Measurements from ENCODE around the gene TMEM253. TPM values are rescaled to one million over a fixed set of nuclear protein-coding genes. Genes with fewer than 3 reads are reported as not detected.

TMEM253 gene
- total and polyA plus RNA-seq, 9 of the 15 experiments (the other 6 are each of a cell fraction or from before 2014, with no cell fraction given): 0.11 to 0.61 (median 0.26) TPM; not detected in 3

DNA sequence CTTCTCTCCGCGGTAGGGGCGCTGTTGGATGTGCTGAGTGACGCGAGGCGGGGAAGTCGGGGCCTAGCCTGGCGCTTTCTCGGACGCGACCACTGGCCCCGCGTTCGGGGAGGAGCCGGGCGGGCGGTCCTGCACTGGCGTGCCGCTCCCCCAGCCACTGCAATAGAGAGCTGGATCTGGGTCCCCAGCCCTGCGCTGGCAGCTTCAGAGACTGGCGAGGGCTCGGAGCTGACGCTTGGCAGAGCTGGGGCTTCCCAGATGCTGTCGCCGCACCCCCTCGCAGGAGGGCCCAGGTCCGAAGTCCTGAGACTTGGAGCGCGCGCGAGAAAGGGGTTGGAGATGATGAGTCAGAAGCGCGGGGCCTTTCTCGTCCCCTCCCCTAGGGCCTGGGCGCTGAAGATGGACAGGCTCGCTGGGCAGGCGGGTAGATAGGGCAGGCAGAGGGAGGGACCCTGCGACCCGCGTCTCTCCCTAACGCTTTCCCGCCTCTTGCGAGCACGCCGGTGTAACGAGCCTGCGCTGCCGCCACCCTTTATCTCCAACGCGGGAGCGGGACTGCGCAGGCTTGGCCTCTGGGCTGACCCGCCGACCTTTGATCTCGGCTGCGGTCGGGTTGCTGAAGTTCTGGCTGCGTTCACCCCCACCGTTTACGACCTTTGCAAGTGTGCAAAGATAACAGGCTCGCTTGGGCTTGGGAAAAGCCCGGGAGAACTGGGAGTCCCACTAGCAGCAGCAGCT is 3.0 kb downstream of the TMEM253 start (continued):
- TF ChIP-seq KLF6 (CRISPR knock-in tag; IDR thresholded peaks at IDR 0.05; ENCODE audit: borderline replicate concordance) (no peak), HMGN3 (IDR thresholded peaks at IDR 0.05; ENCODE audit: borderline replicate concordance, extremely low read depth, insufficient read length, low read depth, low read length) (peak; percentile 55), POLR2A (conservative IDR thresholded peaks at IDR 0.05) (peak; percentile 82), NFE2 (IDR thresholded peaks at IDR 0.05; ENCODE audit: low read depth) (peak; percentile 26; the same call in 1 of the 2 replicates), CBFA2T2 (conservative IDR thresholded peaks at IDR 0.05) (peak; percentile 36; the same call in 1 of the 2 replicates), HLTF (IDR thresholded peaks at IDR 0.05) (no peak), NR3C1 (CRISPR knock-in tag; IDR thresholded peaks at IDR 0.05) (0 out of 2 replicates have a peak, but pooled peaks have one; percentile 48)
- TF ChIP-seq, protein P1, sequence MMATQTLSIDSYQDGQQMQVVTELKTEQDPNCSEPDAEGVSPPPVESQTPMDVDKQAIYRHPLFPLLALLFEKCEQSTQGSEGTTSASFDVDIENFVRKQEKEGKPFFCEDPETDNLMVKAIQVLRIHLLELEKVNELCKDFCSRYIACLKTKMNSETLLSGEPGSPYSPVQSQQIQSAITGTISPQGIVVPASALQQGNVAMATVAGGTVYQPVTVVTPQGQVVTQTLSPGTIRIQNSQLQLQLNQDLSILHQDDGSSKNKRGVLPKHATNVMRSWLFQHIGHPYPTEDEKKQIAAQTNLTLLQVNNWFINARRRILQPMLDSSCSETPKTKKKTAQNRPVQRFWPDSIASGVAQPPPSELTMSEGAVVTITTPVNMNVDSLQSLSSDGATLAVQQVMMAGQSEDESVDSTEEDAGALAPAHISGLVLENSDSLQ (IDR thresholded peaks at IDR 0.05): peak; percentile 95
- TF ChIP-seq, protein P2, sequence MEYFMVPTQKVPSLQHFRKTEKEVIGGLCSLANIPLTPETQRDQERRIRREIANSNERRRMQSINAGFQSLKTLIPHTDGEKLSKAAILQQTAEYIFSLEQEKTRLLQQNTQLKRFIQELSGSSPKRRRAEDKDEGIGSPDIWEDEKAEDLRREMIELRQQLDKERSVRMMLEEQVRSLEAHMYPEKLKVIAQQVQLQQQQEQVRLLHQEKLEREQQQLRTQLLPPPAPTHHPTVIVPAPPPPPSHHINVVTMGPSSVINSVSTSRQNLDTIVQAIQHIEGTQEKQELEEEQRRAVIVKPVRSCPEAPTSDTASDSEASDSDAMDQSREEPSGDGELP (CRISPR knock-in tag; IDR thresholded peaks at IDR 0.05; ENCODE audit: borderline replicate concordance): peak; percentile 69
- TF ChIP-seq, protein P3, sequence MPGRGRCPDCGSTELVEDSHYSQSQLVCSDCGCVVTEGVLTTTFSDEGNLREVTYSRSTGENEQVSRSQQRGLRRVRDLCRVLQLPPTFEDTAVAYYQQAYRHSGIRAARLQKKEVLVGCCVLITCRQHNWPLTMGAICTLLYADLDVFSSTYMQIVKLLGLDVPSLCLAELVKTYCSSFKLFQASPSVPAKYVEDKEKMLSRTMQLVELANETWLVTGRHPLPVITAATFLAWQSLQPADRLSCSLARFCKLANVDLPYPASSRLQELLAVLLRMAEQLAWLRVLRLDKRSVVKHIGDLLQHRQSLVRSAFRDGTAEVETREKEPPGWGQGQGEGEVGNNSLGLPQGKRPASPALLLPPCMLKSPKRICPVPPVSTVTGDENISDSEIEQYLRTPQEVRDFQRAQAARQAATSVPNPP (IDR thresholded peaks at IDR 0.05; ENCODE audit: borderline replicate concordance, insufficient read depth, insufficient read length): no peak

Data from K562 (cell line).